GM12892 (cell line): ENCODE data around the gene TPSB2.
"Not testable (repeated sequence)": the region's sequence is repeated elsewhere in the genome, so short reads cannot be mapped to it uniquely, and the experiment has no call there.

Experiments used
- POLR2A ChIP-seq: IDR thresholded peaks from 2 replicates; pipeline ENCODE4 v1.6.1; 2011; ENCODE audit warnings: low read depth, low read length, control low read depth
- POLR2AphosphoS5 ChIP-seq: IDR thresholded peaks from 2 replicates; pipeline ENCODE4 v1.6.1; 2011; ENCODE audit warnings: low read depth, low read length, control low read depth
- TAF1 ChIP-seq: IDR thresholded peaks from 2 replicates; pipeline ENCODE4 v1.6.1; 2011; ENCODE audit warnings: low read depth, mild to moderate bottlenecking, control low read depth, low read length, borderline replicate concordance

DNA sequence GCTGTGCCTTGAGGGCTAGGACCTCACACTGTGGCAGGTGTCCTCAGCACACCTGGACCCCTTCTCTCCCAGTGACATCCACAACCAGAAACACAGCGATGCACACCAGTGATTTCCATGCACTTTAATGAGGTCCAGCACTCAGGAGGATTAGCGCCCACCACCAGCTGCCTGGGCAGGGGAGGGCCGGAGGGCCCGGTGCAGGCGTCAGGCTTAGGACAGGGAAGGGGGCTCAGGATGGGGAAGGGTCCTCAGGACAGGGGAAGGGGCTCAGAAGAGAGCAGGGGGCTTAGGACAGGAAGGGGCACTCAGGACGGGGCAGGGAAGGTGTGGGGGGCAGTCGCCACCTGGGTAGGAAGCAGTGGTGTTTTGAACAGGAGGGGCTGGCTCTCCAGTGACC is 1.8 kb downstream of the TPSB2 start:
- not testable (repeated sequence) for TF ChIP-seq POLR2A, TAF1, POLR2AphosphoS5
